ENCODE data around the gene PRKN. TPM values are rescaled to one million over a fixed set of nuclear protein-coding genes. Genes with fewer than 3 reads are reported as not detected.

PRKN gene
- total RNA-seq, 3 donors from 2014 or later = 5.2 to 10.2 (median 8.1) TPM

DNA sequence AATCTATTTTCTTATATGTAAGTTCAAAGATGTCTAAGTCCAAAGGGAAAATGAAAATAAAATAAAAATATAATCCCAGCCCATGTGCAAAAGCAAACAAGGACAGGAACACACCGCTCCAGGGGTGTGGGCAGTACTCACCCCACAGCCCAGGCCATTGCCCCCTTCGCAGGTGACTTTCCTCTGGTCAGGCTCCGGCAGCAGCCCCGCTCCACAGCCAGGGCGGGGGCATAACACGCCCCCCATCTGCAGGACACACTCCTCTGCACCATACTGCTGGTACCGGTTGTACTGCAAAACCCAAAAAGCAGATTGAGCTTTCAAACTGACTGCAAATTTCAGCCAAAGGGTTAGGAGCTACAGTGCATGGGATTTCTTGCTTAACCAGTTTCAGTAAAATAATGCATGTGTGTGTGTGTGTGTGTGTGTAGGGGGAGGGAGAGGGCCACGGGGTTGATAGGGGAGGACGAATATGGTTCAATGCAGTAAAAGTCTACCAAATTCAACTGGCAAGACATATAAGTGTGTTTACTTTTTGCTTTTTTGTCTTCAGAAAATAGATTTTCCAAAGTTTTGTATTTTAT is 1178.8 kb downstream of the PRKN start:
- no peak for ATAC-seq

DNA sequence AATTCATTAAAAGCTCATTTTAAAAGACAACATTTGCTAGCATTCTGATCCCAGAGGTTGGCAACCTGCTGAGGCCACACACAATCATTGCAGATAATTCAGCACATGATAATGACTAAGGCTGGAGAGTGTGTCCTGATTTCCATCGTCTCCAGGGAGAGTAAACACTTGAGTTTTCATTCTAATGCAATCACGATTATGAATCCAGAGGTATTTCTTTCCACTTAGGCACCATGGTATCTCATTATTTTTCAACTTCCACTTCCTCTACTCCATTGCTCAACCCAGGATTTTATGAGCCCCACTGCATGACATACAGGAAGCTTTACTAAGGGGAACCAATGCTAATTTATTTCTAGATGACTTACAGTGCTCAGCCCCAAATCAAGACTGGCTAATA is 1179.9 kb downstream of the PRKN start:
- TF ChIP-seq, protein P1, sequence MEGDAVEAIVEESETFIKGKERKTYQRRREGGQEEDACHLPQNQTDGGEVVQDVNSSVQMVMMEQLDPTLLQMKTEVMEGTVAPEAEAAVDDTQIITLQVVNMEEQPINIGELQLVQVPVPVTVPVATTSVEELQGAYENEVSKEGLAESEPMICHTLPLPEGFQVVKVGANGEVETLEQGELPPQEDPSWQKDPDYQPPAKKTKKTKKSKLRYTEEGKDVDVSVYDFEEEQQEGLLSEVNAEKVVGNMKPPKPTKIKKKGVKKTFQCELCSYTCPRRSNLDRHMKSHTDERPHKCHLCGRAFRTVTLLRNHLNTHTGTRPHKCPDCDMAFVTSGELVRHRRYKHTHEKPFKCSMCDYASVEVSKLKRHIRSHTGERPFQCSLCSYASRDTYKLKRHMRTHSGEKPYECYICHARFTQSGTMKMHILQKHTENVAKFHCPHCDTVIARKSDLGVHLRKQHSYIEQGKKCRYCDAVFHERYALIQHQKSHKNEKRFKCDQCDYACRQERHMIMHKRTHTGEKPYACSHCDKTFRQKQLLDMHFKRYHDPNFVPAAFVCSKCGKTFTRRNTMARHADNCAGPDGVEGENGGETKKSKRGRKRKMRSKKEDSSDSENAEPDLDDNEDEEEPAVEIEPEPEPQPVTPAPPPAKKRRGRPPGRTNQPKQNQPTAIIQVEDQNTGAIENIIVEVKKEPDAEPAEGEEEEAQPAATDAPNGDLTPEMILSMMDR (IDR thresholded peaks at IDR 0.05) = no peak
- Histone ChIP-seq H3K36me3 (ENCODE audit: low read depth) (no peaks in the 10 kb centered on the region), H3K9me3 (no peaks in the 10 kb centered on the region), H3K4me3 (no peak overlapping the region), H3K4me1 (ENCODE audit: low read depth) (no peaks in the 10 kb centered on the region)
- DNase-seq (no peak), ATAC-seq (no peak)
- intact Hi-C loops (cut with DNase I, micrococcal nuclease) = no loop called here

More for the DNA sequence above, 1178.8 kb downstream of the PRKN start:
- H3K9me3 ChIP-seq = peaks cover 4% of the 10 kb centered on the region
- no peak overlapping the region for H3K4me3 ChIP-seq
- DNase-seq = no peak
- H3K36me3 ChIP-seq (ENCODE audit: low read depth) = no peaks in the 10 kb centered on the region
- no peaks in the 10 kb centered on the region for H3K4me1 ChIP-seq (ENCODE audit: low read depth)
- TF ChIP-seq, protein P1 (IDR thresholded peaks at IDR 0.05) = no peak
- intact Hi-C loops (cut with DNase I, micrococcal nuclease) = no loop called here

DNA sequence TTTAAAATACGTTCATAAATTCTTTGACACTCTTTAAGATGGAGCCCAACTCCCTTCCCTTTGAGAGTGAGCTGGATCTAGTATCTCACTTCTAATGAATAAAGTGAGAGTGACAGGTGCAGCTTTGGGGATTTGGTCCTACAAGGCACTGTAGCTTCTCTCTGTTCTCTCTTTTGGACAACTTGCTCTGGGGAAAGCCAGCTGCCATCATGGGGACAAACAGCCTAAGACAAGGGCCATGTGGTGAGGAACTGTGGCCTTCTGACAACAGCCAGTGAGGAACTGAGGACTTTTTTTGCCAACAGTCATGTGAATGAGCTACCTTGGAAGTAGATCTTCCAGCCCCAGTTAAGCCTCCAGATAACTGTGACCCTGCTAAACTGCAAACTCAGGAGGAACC is 1180.9 kb downstream of the PRKN start:
- ATAC-seq (no peak), DNase-seq (no peak)
- no peaks in the 10 kb centered on the region for H3K4me1 ChIP-seq (ENCODE audit: low read depth)
- intact Hi-C loops (cut with DNase I, micrococcal nuclease) = no loop called here
- TF ChIP-seq, protein P1 (IDR thresholded peaks at IDR 0.05) = no peak
- H3K4me3 ChIP-seq = no peak overlapping the region
- no peaks in the 10 kb centered on the region for H3K9me3 ChIP-seq
- no peaks in the 10 kb centered on the region for H3K36me3 ChIP-seq (ENCODE audit: low read depth)

DNA sequence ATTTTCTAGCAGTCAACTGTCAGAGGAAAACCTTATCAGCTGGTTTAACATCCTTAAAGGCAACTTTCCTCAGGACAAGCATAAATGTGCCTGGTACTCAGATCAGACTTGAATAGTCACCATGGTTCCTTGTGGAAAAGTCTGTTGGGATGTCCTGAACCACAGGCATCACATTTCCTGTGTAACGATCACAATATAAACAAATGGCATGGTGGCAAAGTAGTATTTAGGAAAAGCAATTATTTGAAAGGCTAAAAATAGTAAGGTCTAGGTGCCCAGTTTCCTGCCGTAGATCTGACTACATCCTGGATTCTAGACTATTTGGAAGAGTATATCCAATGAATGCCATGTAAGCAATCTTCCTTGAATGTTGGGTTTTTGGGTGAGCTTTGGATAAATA is 1181.8 kb downstream of the PRKN start:
- no peaks in the 10 kb centered on the region for H3K36me3 ChIP-seq (ENCODE audit: low read depth)
- no peaks in the 10 kb centered on the region for H3K4me1 ChIP-seq (ENCODE audit: low read depth)
- H3K9me3 ChIP-seq = no peaks in the 10 kb centered on the region
- no peak for ATAC-seq
- intact Hi-C loops (cut with DNase I, micrococcal nuclease) = no loop called here
- DNase-seq = no peak
- TF ChIP-seq, protein P1 (IDR thresholded peaks at IDR 0.05) = no peak
- H3K4me3 ChIP-seq = no peak overlapping the region

DNA sequence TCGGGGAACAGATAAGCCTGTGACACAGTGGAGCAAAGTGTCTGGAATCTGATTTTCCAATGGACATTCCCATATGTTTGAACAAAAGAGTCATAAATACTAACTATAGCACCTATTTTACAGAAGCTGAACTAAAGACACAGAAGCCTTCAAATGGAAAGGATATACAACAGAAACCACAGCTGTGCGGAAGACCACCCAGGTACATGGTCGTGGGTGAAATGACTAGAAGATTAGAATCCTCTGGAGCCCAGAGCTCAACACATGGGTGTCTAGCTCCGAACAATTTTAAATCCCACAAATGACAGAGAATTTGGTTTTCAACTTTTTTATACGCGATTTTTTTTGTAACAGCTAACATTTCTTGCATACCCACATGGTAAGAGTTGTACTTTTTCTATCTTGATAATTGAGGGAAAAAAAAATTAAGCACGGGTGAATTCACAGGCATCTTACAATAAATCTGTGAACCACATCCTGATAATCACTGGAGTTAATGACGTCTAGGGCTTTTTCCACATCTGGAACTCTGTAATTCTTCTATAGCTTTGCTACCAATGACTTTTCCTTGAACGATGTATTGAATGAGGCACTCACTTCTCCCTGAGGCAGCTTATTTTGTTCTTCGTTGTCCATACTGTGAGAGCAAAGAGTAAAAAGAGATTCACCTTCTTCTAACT is 1182.6 kb downstream of the PRKN start:
- DNase-seq (no peak), ATAC-seq (no peak)
- TF ChIP-seq, protein P1 (IDR thresholded peaks at IDR 0.05) = no peak
- Histone ChIP-seq H3K4me3 (no peak overlapping the region), H3K9me3 (no peaks in the 10 kb centered on the region), H3K36me3 (ENCODE audit: low read depth) (no peaks in the 10 kb centered on the region), H3K4me1 (ENCODE audit: low read depth) (no peaks in the 10 kb centered on the region)
- intact Hi-C loops (cut with DNase I, micrococcal nuclease) = no loop called here
